Thyroid gland (tissue), 4 donors: ENCODE results near the gene CLSTN1.

ENCODE experiments used
- POLR2A ChIP-seq, 2 donors: fragments of 450-650 bp; IDR thresholded peaks; one replicate each; pipeline ENCODE4 v1.6.1; 2017; ENCODE audit warnings: antibody characterized with exemption in 2 of 2, mild to moderate bottlenecking in 2 of 2, moderate library complexity in 1 of 2
- TF ChIP-seq, protein P1 (sequence below), 6 experiments: fragments of 200-600 bp in 3 of 6; fragments of 450-650 bp in 3 of 6; sonication (generic) in 3 of 6; IDR thresholded peaks; one replicate each; pipeline ENCODE4 v1.5.1; 2016 to 2019; ENCODE audit warnings: antibody characterized with exemption in 6 of 6, mild to moderate bottlenecking in 2 of 6, inconsistent platforms in 1 of 6, moderate library complexity in 1 of 6

DNA sequence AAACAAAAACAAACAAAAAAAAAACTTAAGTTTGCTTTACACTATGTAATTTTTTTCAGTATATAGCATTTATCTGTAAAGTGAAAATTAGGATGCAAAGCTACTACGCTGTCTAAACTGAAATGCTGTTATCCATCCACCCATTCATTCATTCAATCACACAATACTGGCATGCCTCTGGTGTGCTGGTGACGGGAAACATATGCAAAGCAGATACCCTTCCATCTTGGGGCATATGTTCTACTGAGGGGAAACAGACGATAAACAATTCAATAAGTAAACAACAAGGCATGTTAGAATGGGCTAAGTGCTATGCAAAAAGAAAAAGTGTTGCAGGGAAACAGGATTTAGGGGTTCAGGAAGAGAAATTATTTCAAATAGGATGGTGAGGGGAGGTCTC lies 3.2 kb downstream of the CLSTN1 start:
- TF ChIP-seq, protein P1, sequence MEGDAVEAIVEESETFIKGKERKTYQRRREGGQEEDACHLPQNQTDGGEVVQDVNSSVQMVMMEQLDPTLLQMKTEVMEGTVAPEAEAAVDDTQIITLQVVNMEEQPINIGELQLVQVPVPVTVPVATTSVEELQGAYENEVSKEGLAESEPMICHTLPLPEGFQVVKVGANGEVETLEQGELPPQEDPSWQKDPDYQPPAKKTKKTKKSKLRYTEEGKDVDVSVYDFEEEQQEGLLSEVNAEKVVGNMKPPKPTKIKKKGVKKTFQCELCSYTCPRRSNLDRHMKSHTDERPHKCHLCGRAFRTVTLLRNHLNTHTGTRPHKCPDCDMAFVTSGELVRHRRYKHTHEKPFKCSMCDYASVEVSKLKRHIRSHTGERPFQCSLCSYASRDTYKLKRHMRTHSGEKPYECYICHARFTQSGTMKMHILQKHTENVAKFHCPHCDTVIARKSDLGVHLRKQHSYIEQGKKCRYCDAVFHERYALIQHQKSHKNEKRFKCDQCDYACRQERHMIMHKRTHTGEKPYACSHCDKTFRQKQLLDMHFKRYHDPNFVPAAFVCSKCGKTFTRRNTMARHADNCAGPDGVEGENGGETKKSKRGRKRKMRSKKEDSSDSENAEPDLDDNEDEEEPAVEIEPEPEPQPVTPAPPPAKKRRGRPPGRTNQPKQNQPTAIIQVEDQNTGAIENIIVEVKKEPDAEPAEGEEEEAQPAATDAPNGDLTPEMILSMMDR (IDR thresholded peaks at IDR 0.05), result no peak
- no peak for TF ChIP-seq POLR2A (IDR thresholded peaks at IDR 0.05)
